HUDEP-2 (cell line): Measurements from ENCODE around the gene STT3B.

Experiments
- DNase-seq, 76 experiments: peaks; one replicate each; lab custom pipeline; 2025; ENCODE audit not compliant: unreplicated experiment in 76 of 76; lab: John Stamatoyannopoulos, UW

STT3B gene

DNA sequence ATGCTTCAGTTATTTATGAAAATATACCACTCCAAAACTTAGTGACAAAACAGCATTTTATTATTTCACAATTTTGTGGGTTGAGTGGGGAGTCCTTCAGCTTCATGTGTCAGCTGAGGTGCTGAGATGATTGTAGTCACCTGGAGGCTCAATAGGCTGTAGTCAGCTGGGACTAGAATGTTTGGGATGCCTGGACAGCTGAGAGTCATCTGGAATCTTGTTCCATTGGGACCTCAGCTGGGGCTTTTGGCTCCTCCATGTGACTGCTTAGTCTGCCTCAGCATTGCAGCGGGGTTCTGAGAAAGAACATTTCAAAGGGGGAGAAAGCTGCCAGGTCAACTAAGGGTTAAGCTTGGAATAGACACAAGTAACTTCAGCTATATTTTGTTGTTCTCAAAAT is 13.4 kb downstream of the STT3B start:
- DNase-seq = no peak

DNA sequence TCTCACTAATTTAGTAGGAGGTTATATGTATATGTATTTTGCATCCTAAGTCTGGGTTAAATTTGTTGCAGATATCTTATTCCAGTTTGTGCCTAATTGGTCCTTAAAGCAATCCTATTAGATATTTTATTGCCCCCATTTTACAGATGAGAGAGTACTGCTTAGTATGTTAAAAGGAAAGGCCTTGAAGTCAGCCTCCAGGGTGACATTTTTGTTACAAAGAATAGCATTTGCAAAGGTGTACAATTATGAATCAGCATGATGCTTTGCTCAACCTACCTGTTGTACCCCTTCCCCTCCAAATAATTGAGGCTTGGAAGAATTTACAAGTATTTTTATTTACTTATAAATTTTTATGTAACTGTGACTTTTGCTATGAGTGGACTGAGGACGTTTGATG is 14.0 kb downstream of the STT3B start:
- DNase-seq = no peak

DNA sequence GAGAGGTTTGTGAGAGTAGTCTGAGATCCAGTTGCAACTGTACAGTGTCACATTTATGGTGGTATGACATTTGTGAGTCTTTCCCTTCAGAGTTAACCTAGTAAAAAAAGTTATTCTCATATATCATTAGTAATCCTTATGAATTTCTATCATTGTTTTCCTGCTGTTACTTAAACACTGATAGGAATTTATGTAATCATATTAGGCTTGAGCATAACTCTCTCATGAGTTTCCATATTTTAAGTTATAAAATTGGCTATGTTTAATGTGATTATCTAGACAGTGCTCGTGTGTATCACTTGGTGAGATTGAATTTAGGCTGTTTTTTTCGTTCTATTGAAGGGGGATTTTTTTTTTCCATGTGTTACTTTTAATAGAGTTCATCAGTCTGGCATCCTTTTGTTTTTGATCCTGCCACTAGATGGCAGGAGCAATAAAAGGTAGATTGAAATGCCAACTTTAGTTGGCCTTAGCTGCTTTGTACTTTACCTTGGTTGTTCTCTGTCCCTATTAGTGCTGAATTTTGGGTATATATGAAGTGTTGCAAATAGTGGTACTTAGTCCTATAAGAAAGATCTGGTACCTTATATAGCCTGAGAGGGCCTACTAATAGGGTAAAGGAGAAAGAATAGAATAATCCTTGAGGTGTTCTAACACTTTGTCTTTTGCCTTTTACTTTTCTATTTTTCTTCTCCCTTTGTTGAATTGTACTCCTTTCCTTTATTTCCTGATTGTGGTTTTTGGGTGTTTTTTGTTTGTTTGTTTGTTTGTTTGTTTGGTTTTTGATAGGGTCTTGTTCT is 17.9 kb downstream of the STT3B start:
- DNase-seq = peak in 10 of 76 experiments; percentile 3 to 31 (median 18)

DNA sequence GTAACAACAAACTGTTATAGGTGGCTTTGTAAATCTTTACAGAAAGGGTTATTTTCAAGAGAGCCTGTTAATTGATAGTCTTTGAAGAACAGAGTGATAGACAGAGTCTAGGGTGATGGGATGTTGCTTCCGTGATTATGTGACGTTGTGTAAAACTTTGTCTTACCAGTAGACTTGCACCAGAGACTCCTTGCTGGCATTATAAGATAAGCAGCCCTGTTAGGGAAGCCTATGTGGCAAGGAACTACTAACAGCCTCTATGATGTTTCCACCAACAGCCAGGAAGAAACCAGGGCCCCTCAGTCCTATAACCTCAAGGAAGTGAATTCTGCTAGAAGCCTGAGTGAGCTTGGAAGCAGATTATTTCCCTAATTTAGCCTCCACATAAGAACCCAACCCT is 18.9 kb downstream of the STT3B start:
- no peak for DNase-seq

DNA sequence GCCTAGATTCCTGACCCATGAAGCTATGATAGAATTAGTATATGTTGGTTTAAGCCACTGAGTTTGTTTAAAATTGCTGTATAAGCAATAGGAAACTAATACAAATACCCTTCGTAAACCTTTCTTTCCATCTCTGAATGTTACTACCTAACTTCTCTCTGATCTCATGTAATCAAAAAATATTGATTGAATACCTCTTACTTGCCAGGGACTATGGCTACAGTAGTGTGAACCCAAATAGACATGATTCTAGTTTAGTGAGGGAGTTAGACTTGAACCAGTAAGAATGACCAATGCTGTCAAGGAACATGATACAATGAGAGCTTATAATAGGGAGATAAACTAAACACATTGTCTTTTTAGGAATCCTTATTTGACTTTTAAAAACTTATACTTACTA is 19.4 kb downstream of the STT3B start:
- DNase-seq = no peak

DNA sequence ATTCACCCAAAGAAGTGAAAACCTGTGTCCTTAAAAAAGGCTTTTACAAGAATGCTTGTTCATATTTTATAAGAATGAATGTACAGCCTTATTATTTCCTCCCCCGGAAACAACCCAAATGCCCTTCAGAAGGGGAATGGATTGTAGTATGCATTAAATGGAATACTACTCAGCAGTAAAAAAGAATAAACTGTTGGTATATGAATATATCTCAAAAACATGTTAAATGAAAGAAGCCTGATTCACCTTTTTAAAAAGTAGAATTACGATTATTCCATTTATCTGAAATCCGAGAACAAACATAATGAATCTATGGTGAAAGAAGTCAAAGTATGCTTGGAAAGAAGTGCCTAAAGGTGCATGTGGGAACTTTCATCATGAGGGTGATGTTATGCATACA is 20.5 kb downstream of the STT3B start:
- DNase-seq = no peak

DNA sequence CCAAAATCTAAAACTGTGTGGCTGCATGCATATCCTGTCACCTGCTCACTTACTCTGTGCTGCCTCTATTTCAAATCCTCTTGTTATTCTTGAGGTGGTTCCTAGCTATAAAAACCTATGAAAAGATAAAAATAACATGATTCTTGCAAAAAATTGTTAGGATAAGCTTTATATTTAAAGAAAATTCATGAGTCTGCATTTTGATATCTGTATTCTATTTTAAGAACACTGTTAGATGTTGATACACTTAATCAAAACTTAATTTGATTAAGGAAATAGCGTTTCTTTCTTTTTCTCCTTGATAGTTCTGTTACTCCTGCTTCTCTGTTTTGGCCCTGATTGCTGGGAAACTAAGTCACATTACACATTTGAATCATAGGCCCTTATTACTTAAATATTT is 22.5 kb downstream of the STT3B start:
- no peak for DNase-seq

DNA sequence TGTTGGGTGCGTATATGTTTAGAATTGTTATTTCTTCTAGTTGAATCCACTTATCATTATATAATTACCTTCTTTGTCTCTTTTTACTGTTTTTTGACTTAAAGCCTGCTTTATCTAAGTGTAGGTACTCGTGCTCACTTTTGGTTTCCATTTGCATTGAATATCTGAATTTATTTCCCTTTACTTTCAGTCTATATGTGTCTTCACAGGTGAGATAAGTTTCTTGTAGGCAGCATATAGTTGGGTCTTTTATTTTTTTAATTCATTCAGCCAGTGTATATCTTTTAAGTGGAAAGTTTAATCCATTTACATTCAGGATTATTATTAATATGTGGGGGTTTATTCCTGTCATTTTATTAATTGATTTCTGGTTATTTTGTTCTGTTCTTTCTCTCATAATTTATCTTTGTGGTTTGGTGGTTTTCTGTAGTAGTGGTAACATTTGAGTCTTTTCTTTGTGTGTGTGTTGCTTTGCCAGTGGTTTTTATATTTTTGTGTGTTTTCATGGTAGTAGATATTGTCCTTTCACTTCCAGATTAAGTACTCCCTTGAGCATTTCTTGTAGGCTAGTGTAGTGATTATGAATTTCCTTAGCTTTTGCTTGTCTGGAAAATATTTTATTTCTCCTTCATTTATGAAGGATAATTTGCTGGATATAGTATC is 27.3 kb downstream of the STT3B start:
- no peak for DNase-seq

DNA sequence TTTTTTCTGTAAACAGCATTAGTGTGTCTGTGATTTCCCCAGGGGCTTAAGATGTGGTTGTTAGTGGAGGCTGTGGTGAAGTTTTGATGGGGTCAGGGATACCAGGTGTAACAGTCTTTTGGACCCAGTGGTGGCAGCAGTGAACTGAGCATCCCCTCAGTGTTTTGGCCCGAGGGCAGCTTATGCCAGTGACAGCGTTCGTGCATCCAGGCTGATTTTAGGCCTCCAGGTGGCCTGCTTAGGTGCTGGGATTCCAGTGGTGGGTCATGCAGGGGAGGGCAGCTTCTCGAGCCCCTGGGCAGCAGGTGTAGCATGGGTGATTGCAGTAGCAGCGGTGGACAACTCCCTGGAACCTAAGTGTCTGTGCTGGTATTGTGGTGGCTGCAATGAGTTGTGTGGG is 29.2 kb downstream of the STT3B start:
- DNase-seq = no peak

DNA sequence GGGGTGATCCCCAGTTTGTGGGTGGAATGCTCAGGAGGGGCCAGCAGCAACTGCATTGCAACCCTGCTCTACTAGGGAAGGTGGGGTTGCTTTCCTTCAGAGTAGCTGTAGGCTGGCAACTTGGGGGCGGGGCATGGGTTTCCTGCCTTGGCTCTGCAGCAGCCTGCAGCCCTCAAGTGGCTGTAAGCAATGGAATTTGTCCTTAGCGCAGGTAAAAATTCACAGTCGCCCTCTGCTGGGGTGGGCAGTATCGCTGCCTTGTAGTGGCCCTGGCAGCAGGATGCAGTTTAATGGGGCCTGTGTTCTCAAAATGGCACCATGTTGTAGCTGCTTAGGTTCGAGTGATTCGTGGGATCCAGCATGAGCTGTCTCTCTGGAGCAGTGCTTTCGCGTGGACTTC is 29.8 kb downstream of the STT3B start:
- DNase-seq = peak in 4 of 76 experiments; percentile 7 to 16 (median 8)

DNA sequence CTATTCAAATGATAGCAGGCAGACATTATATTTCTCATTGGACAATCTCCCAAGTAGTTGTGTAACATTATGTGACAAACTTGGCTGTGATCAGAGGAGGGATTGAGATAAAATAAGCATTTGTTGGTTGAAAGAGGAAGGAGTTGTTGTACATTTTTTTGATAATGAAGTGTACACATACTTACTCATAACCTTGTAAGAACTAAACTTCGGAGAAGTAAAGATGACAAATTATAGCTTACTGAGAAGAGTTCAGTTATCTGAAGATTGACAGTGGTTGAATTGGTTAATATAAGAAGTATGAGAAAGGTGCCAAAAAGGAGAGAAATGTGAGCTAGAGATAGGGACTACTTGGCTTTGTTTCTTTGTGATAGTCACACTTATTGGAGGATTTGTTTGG is 32.6 kb downstream of the STT3B start:
- peak in 17 of 76 experiments; percentile 6 to 73 (median 41) for DNase-seq

DNA sequence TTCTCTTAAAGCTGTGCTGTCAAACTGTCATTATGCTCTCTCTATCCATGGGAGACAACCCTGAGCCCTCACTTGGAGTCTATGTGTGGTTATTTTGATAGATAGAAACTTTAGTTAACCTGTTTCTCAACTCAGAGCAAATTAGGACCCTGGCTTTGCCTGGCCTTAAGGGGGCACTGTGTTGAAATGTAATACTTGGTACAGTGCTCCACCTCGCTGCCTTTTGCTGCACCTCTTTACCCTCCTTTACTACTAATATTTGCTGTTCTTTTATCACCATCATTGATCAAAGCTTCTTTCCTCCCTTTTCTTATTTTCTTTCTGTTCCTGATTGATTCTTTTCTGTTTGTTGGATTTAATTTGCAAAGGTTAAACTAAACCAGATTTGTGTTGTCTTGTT is 34.3 kb downstream of the STT3B start:
- DNase-seq = peak in 7 of 76 experiments; percentile 1 to 20 (median 7)

DNA sequence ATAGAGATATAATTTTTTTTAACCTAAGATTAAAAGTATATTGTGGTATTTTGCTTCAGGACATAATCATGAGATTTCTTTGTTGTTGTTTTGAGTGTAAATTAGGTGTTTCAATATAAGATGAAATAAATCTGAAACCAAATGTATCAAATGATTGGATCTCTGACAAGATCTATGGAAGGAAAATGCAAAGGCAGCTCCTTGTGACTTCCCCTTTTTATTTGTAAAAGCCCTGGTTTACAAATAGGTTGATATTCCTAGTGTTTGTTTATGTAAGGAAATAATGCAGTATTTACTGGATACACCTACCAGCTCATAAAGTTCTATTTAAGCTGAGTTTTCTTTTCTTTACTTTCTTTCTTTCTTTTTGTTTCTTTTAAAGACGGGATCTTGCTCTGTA is 35.9 kb downstream of the STT3B start:
- DNase-seq = no peak

DNA sequence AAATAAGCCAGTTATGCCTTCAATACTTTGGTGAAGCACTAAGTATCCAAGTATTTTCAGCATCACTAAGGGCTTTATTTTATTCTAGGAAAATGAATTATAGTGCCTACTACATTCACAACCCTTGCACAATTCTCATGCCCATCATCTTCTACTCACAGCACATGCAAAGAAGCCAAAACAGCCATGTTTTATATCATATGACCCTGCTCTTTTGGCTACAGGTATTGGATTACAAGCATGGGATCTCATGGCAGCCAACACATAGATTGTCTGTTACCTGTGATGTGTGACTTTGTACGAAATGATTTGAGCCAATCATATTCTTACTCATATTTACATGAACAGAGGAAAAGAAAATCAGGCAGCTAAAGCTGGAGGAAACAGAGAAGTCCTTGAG is 38.6 kb downstream of the STT3B start:
- DNase-seq = no peak

DNA sequence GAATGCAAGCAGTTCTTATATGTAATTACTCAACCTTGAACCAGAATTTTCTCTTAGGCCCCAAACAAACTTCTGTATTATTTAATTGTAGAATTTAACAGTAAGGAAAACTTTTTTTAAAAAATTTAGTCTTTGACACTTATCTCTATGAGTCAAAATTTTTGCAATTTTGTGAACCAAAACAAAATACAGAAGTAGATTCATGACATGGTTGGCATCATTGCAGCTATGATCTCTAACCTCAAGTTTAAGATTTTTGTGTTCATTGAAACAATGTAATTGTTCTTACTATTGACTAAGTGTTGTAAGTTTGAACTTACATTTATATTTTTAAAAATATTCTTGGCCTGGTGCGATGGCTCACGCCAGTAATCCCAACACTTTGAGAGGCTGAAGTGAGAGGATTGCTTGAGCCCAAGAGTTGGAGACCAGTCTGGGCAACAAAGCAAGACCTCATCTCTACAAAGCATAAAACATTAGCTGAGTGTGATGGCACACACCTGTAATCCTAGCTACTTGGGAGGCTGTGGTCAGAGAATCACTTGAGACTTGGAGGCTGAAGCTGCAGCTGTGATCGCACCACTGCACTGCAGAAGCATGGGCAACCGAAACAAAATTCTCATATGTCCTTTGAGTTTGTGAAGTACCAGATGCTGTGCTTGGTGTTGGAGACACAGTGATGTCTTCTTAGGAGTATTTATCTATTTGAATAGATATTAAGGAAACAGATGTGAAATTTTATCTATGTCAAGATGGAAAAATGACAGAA is 39.7 kb downstream of the STT3B start:
- DNase-seq = no peak

DNA sequence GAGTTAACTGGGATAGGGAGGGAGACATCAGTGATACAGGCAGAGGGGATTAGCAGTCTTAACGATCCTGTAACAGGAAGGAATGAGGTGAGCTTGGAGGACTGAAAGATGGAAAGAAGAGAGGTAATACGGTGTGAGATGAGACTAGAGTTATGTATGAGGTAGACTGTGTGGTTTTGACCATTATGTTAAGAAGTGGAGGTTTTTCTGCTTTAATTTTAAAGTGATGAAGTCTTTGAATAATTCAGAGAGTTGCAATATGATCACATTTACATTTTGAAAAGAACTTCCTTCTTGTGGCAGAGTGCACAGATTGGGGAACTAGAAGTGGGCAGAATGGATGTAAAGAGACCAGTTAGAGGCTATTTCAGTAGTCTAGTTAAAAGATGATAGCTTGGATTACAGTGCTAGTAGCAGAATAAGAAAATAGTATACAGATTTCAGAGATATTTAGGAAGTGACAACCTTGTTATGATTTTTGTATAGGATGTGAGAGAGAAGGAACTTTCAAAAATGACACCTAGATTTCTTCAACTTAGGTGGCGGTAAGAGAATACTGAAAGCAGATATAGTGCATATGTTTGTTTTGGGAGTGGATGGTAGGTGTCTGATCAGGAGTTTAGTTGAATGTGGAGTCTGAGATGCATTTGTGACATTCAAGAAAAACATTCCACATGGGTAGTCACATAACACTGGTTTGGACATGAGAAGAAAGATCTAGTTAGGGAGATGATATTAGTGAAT is 40.5 kb downstream of the STT3B start:
- DNase-seq = no peak

DNA sequence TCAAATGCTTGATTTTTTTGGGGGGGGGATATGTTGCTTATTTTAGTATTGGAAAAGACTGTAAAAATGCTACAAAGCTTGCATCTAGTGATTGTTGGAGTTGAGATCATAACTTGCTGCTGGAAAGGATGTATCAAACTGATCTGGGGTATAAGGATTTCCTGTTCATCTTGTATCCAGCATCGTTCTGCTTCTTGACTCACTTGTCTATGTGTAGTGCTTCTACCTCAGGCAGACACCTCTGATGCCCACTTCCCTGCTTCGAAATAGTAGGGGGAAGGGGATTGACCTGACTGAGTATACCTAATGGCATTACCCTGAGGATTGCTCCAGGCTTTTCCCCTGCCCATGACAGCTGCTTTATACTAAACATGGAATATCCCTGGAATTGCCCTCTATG is 42.7 kb downstream of the STT3B start:
- DNase-seq = no peak

DNA sequence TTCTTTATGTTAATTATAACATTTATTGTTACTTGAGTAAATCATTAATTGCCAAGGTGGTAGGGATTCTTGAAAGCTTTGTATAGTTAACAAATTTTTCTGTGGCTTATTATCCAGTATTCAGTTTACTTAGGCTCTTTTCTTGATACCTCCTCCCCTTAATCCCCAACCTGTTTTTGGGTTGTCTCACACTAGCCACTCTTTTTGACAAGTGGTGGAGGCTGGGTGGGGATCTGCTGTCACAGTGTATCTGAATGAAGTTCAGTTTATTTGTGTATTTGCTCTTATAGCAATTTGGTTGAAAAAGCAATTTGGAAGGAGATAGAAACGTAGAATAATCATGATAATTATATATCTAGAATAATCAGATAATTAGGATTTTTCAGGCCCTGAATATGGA is 43.8 kb downstream of the STT3B start:
- no peak for DNase-seq

DNA sequence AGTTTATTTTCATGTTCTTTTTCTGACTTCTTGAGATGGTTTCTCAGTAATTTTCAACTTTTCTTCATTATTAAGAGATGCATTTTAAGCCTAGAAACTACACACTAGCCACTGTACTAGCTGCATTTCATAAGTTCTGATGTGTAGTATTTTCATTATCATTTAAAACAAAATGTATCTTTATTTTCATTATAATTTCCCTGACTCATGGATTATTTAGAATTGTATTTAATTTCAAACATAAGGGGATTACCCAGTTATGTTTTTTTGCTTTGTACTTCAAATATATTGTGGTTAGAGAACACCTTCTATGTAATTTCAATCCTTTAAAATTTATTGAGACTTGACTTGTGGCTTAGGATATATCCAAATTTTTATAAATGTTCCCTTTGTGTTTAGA is 44.5 kb downstream of the STT3B start:
- DNase-seq = no peak

DNA sequence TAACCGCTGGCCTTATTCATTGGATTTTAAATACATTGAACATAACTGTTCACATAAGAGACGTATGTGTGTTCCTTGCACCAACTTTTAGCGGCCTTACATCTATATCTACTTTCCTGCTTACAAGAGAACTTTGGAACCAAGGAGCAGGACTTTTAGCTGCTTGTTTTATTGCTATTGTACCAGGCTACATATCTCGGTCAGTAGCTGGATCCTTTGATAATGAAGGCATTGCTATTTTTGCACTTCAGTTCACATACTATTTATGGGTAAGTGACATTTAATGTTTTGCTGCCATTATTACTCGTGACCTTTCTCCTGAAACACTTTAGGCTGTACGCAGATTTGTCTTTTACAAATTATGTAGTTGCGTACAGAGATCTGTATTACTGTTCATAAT is 47.1 kb downstream of the STT3B start:
- DNase-seq = no peak

DNA sequence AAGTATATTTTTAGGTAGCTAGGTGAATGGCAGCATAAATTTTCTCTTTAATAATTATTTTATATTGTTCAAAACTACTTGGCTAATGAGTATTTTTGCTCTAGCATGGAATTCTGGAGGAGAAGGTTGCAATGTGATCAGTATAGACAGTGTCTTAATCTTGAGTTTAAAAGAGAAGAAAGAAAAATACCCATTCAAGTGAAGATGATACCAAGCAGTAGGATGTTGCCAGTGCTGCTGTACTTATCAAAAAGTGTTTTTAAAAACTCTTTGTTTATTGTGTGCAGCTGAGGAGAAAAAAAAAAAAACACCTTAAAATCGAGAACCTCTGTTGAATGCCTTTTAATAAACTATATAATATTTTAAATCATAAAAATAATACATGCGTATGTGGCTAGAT is 47.9 kb downstream of the STT3B start:
- no peak for DNase-seq
